GM21737 (cell line): Measurements from ENCODE around the gene TCEA3.

Experiments
- ATAC-seq: cut with Tn5 transposase; IDR thresholded peaks from one replicate; pipeline ENCODE4 v1.9.1; 2021; ENCODE audit warnings: mild to moderate bottlenecking, moderate library complexity; ENCODE audit not compliant: unreplicated experiment

The TCEA3 gene

DNA sequence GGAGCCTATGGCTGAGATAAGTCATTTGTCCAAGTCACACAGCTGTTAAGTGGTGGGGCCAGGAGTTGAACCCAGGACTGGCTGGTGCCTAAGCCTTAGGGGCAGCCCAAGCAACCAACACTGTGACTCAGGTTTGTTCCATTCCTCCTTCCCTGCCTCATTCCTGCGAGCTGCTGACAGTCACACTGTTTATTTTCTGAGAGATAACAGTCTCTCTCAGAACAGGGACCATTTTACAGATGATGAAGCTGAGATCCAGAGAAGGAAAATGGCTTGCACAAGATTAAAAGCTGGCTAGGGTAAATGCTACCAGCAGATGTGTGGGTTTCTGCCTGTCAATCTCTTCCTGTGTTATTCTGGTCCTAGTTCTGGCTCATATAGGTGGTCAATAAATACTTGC, 24.3 kb upstream of the TCEA3 start:
- ATAC-seq: no peak

DNA sequence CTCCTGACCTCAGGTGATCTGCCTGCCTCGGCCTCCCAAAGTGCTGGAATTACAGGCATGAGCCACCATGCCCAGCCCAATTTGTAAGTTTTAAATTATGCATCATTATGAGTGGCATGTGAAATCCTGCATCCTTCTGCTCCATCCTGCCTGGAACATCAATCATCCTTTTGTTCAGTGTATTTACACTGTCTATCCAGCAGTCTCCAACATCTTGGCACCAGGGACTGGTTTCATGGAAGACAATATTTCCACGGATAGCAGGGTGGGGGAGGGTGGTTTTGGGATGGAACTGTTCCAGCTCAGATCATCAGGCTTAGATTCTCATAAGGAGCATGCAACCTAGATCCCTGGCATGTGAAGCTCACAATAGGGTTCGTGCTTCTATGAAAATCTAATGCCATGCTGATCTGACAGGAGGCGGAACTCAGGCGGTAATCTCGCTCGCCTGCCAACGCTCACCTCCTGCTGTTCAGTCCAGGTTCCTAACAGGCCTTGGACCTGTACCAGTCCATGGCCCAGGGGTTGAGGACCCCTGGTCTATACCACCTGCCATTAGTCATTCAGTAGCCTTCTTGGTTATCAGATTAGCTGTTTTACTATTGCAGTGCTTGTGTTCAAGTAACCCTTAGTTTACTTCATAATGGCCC, 22.2 kb upstream of the TCEA3 start:
- no peak for ATAC-seq

DNA sequence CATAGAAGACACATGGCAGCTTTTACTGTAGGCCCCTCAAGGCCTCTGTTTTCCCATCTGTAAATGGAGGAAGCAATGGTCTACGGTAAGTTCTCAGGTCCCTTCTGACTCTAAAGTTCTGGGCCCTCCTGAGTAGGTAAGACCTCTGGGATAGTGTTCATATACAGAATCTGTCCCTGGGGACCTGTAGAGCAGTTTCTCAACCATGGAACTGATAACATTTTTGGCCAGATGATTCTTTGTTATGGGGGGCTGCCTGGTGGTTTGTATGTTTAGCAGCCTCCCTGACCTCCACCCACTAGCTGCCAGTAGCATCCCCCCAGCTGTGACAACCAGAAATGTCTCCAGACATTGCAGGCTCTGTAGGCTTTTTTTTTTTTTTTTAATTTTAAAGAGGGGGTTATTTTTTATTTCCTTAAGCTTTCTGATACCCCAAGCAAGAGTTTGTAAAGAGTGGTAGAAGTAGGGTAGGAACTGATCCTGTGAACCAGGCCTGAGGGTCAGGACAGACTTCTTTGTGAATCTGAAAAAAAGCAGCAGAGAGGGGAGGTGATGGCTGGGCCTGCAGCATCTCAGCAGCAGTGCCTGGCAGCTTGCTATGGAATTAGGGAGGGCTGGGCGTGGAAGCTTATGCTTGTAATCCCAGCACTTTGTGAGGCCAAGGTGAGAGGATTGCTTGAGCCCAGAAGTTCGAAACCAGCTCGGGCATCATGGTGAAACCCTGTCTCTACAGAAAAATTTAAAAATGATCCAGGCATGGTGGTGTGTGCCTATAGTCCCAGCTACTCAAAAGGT, 20.2 kb upstream of the TCEA3 start:
- ATAC-seq: no peak

DNA sequence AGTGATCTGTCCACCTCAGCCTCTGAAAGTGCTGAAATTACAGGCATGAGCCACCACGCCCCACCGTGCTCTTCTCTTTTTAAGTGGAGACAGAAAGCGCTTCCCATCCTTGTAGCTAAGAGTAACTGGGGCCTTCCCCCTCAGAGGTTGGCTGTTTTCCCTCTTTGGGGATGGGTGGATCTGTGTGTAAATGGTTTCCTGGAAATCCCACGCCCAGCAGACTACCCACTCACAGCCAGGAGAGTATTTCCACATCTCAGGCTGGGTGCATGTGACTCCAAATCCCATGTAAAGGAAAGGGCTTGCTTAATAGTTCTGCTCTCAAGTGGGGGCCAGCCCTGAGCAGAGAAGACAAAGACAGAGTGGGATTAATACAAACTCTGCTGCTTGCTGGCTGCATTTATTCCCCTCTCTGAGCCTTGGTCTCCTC, 19.6 kb upstream of the TCEA3 start:
- ATAC-seq: no peak

DNA sequence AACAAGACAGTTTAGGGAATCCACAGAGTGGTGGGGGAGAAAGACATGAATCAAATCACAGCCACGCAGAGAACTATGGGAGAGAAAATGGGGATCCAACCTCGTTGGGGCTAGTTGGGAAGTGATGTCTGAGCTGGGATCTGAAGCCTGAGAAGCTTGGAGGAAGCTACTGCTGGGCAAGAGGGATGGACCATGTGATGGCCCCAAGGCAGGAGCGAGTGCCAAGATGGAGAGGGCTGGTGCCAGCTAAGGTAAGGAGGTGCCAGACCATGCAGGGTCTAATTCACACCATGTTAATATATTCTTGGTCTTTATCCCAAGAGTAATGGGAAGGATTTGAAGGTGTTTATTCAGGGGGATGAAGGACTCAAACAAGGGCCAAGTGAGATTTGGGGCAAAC, 18.2 kb upstream of the TCEA3 start:
- ATAC-seq: no peak

DNA sequence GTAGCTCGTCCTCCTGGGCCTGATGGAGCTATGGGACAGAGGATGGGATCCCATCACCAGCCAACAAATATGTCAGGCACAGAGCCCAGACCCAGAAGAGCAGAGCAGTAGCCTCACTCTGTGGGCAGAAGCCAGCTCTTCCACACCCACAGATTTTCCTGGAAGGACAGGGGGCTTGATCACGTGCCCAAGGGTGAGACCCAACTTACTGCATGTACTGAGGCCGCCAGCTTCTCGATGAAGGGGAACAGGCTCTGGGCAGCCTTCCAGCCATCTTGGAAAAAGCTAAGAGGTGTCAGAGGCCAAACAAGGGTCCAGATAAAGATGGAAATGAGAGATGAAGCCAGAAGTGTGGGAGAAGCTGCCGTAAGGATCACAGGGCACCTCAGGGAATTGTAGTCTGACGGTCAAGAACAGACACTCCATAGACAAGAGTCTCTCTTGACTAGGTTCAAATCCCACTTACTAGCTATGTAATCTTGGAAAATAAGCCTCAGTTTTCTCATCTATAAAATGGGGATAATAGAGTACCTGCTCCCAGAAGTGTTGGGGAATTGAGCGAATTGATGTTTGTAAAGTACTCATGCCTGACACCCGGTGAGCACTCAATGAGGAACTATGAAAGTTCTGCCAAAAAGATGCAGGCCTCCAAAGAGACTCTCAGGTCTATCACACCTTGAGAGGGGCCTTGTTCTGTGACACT, 17.0 kb upstream of the TCEA3 start:
- ATAC-seq: no peak

DNA sequence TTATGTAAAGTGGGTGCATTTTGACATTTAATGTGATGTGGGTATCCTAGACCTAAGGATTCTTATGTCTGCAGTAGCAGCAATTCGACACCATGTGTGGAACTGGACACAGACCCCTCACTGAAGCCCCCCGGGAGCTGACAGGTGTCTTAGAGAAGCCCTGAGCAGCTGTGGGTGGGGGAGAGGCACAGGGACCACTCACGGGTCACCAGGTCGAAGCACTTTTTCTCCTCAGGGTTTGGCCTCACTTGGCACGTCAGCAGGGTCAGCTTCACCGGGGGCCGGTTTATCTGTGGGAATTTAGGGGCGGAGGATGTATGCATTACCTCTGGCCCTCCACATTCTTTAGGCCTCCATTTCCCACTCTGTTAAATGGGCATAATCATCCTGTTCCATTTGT, 14.0 kb upstream of the TCEA3 start:
- no peak for ATAC-seq

DNA sequence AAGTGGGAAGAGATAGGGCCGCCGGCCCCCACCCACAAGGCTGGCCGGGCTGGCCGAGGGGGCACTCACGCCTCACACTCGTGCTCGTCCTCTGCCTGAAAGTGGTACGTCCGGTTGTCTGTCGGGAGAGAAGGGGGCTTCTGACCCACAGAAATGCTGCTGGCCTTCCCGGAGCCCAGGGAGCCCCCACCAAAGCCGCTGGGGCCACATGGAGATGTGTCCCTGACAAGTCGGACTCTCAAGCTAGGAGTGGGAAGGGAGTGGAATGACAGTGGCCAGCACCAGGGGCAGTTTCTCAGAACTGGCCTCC, 12.8 kb upstream of the TCEA3 start:
- no peak for ATAC-seq

DNA sequence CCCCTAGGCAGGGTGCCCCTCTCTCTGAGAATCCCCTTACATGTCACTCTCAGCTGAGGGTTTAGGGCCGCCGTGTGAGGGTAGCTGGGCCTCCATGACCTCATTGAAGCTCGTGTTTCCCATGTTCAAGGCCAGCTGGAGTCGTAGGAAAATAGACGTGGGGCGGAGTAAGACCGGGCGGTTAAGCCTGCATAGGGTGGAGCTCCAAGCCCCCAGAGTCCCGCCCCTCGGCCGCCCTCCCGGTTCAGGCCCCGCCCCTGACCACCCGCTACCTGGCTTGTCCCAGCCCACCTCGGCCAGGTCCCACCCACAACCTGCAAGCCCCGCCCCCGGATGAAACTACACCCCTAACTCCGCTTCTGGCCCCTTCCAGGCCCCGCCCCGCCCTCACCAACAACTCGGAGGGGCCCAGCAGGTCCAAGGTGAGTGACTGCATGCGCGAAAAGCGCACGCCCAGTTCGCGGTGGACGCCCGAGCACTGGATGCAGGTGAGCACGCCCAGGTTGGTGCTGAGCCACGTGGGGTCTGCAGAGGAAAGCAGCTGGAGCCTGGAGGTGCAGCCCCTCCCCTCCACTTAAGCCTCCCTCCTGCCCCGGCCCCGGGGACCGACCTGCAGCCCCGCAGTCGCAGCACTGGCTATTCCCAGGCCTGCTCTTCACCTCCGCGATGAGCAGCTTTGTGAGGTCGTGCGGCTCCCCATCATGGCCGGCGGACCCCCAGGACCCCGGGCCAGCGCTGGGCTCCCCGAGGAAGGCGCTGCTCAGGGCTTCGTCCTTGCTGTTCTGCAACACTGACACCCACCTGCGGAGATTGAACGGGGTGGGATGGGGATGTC, 12.2 kb upstream of the TCEA3 start:
- no peak for ATAC-seq

DNA sequence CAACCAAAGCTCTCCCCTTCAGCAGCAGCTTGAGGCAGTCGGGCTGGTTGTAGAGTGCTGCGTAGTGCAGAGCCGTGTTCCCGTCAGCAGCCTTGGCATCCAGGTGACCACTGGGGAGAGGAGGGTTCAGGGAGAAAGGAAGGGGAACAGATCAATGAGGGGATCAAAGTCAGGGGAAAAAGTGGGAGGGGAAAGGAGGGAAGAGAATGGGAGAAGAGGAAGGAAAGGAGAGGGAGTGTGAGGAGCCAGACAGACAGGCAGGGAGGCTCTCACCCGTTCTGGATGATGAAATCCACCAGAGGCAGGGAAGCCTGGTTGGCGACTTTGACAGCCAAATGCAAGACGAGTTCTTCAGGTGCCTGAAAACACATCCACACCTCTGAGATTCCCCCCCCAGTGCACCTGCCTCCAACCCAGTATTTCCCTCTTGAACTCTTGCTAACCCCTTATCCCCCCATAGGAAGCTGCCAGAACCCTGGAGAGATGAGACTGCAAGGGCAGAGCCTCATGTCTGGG, 9.8 kb upstream of the TCEA3 start:
- ATAC-seq: no peak

DNA sequence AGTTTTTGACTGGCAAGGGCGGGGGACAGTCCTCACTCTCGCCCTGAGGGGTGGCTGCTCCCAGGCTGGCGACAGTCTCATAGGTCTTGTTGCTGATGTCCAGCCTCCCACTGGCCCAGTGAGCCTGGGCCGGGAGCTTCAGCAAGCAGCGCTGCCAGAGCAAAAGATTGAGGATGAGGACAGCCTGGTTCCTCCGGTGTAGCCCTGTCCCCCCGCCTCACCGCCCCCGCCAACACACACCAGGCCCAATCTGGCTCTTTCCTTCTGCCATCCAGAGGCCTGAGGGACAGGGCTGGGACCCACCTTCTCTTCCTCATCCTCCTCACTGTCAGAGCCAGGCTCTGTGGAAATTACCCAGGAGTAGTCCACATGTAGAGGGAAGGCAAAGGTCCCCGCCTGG, 8.6 kb upstream of the TCEA3 start:
- ATAC-seq: no peak

DNA sequence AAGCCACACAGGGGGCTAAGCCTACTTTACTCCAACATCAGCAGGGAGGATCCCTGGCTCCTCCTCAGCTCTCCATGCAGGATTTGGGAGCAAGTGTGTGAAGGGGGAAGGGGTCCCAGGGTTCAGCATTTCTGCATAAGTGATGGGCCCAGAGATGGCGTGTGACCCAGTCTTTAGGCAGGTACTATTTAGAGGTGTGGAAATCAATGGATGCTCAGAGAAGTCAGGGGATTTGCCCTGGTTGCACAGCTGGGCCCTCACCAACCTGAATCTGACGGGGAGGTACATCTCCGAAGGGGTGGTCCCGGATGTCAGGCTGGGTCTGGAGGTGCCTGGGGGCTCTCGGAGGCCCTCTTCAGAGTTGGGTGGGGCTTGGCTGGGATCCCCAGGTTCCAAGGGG, 6.9 kb upstream of the TCEA3 start:
- ATAC-seq: no peak

DNA sequence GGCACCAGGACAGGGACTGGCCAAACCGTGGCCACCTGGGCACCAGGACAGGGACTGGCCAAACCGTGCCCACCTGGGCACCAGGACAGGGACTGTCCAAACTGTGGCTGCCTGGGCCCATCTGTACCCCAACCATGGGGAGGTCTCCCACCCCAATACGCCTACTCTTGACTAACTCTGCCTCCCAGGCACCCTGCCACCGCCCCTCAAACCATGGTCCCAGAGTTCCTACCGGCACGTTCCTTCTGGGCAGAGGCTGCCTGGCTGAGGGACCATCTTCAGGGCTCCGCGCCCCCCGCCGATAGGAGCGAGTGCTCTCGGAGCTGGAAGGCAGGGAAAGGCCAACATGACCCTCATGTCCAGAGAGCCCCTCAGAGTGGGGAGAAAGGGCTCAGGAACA, 6.3 kb upstream of the TCEA3 start:
- no peak for ATAC-seq

DNA sequence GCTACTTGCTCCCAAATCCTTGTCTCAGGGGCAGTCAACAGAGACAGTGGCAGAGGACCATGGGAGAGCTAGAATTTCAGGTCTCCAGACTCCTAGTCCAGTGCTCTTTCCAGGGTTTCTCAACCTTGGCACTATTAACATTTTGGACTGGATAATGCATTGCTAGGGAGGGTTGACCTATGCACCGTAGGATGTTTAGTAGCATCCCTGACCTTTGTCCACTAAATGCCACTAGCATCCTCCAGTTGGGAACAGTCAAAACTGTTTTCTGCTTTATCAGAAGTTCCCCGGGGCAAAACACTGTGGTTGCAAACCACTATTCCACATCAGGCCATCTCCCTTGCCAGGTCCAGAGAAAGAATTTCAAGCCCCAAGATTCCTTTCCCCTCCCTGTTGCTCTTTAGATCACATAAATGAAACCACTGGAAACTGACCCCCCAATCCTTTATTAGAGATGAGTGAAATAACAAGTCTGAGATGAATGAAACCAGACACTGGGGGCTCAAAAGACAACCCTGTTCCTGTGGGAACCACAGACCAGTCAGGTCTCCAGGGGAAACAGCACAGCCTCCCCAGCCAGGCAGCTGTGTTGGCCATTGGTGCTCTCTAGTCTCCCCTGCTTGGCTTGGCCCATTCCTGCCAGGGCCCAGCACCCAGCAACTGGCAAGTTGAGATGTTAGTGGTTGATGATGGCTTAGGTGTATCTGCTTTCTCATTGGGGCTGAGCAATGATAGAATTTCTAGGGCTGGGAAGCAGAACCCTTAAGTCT, 3.8 kb upstream of the TCEA3 start:
- ATAC-seq: no peak

DNA sequence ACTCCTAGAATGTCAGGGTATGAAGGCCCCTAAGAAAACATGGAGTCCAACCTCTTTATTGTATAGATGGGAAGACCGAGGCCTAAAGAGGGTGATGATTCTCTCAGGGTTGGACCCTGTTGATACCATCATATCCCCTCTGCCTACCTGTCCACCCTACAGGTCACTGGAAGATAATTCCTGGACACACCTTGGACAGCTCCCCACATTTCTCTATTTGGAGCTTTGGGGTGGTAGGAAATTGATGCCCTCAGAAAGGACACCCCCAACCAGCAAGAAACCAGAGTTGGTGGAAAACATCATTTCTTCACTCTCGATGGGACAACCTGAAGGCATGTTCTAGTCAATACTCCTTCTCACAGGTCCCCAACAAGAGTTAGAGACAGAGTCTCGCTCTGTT, 3.0 kb upstream of the TCEA3 start:
- no peak for ATAC-seq

DNA sequence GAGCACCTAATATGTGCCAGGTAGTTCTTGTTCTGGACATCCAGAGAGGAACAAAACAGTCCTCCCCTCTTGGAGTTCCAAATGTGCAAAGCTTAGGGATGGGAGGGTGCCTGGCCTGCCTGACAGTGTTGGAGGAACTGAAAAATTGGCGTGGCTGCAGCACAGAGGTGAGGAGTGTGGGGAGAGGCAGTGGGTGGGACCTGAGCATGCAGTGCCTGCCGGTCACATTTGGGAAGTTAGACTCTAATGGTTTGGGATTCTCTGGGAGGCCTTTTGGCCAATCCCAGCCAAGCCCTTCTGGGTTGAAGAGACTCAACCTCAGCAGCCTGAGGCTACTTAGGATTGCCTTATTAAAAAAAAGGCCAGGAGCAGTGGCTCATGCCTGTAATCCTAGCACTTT, 2.3 kb upstream of the TCEA3 start:
- no peak for ATAC-seq

DNA sequence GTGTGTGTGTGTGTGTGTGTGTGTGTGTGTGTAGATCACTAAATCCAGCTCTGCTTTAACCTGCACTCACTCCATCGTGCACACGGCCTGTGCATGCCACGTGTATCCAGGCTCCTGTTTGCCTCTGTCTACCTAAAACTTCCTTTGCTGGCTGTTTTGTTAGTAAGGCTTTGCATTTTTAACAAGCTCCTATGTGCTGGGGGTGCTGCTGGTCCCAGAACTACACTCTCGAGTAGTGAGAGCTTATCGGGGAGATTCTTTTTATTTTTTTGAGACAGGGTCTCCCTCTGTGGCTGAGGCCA, 596 bp upstream of the TCEA3 start:
- ATAC-seq: no peak

DNA sequence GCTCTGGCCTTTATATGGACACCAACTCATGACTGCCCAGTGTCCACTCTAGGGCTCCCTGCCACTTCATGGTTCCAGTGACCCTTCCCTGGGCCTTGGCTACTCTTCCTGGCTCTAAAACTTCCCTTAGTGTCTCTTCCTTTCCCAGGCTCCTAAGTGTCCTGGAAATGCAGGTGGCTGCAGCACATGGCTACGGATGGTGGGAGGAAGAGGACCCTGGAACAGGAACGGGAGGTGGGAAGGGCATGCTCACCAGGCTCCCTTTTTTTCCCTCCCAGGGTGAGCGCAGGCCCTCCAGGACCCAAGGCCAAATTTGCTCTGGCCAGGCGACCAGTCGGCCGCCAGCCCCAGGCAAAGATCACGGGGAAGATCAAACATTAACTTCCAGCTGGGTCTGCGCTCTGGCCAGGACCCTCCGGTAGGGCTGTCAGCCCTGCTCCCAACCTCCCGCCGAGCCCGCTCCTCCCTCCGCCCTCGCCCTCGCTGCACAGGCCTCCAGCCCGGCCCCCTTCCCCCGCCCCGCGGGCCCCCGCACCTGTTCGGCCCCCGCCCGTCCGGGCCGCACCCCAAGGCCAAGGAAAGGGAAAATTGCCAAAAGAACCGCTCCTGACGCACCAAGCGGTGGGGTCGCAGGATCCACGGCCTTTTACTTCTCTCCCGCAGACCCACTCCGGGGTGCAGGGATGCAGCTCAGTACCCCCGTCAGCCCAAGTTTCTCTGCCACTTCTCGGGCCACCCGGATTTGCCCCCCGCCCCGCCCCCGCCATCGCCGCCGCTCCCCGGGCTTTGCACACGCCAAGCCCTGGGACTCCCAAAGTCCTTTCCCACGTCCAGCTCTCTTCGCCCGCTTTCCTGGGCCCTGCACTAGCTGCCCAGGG, 894 bp downstream of the TCEA3 start:
- ATAC-seq: no peak

DNA sequence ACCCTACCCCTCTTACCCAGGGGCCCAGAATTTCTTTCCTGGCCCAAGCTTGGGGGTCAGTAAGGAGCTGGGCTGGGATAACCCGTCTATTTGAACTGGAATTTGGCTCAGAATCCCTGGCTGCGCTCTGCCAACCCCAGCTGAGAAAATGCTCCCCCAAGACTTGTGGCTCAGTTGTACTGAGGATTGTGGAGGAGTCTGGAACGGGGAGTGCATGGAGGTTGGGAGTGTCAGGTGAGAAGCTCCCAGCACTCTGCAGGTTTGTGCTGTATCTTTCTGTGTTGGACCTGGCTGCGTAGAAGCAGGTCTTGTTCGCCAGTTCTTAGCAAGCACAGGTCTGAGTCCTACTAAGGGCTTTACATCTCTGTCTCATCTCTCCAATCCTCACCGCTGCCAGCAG, 1.6 kb downstream of the TCEA3 start:
- ATAC-seq: no peak
